Psoas muscle (tissue), 8 donors: Measurements from ENCODE around the gene LGALS8. TPM values are rescaled to one million over a fixed set of nuclear protein-coding genes. Genes with fewer than 3 reads are reported as not detected.
A peak's percentile ranks its signal among the peaks of the same experiment; 100 is the strongest.

Experiments used
- ATAC-seq, 4 donors: fragments of 200-7000 bp; cut with Tn5 transposase; one replicate each; pipeline ENCODE4 v1.9.1; 2020; ENCODE audit warnings: moderate library complexity in 3 of 4, mild to moderate bottlenecking in 2 of 4
- DNase-seq, 2 donors: peaks; one replicate each; pipeline ENCODE4 v3.0.0-alpha.2; 2020
- H3K27ac ChIP-seq: fragments of 200-600 bp; one replicate; pipeline ENCODE4 v1.8.0; 2022
- H3K27me3 ChIP-seq, 3 donors: fragments of 200-600 bp in 1 of 3; one replicate each; pipeline versions ENCODE4 v1.6.1 to v1.8.0; 2013 to 2022; ENCODE audit warnings: low read length in 2 of 3, mild to moderate bottlenecking in 2 of 3, moderate library complexity in 1 of 3; ENCODE audit not compliant: insufficient read depth in 3 of 3
- H3K36me3 ChIP-seq, 2 donors: fragments of 200-600 bp in 1 of 2; one replicate each; pipeline versions ENCODE4 v1.6.1 to v1.8.0; 2013 to 2022; ENCODE audit warnings: low read depth in 1 of 2, mild to moderate bottlenecking in 1 of 2, moderate library complexity in 1 of 2; ENCODE audit not compliant: insufficient read depth in 1 of 2
- H3K4me1 ChIP-seq: fragments of 200-600 bp; one replicate; pipeline ENCODE4 v1.8.0; 2022
- H3K4me3 ChIP-seq: fragments of 200-600 bp; one replicate; pipeline ENCODE4 v1.8.0; 2022; ENCODE audit warnings: mild to moderate bottlenecking
- H3K9me3 ChIP-seq: fragments of 200-600 bp; one replicate; pipeline ENCODE4 v1.8.0; 2022
- WGBS, 3 donors: extraction: QIAGEN DNeasy Blood & Tissue Kit; methylation state at CpG; one replicate each; pipeline versions ENCODE4 v1.1.6 to v1.1.7; 2013; 5-methylcytosine and 5-hydroxymethylcytosine counted together
- intact Hi-C, 2 donors: fragments of 100-400 bp; cut with DNase I; formaldehyde crosslinking; loops; one replicate each; pipeline versions ENCODE4 v1.11.0 to v1.14.2; 2022
- long read RNA-seq, 2 donors: library from polyadenylated mRNA; unstranded; transcript quantifications; one replicate each; pipeline ENCODE4 v2.0.0, GENCODE V29; 2021
- polyA plus RNA-seq, 3 donors: library from polyadenylated mRNA; stranded (reverse); fragments of 200-250 nt; gene quantifications; one replicate each; pipeline ENCODE4 v1.2.3, GENCODE V29; 2013
- total RNA-seq, 4 donors: library from RNA; stranded (reverse); fragmentation: NEBNext Ultra II Directional in 2 of 4; extraction: Animal tissue kit (Norgen Biotek cat#: 25700) in 2 of 4; gene quantifications; one replicate each; pipeline versions ENCODE4 v1.2.1 to v1.2.4, GENCODE V29; 2021 to 2023
- TF ChIP-seq, protein P1 (sequence below): fragments of 200-600 bp; IDR thresholded peaks from one replicate; pipeline ENCODE4 v1.8.0; 2022; ENCODE audit warnings: antibody characterized with exemption
- donor health status: healthy with polysubstance abuse.
- donor health status: DM: no; HTN: no; CAD: no; lungs with moderate emphysema.
- donor health status: Bipolar disorder and iron deficiency.
- donor health status: healthy.
- donor health status: DM: yes; HTN: yes; CAD: no.
- donor health status: DM: no; HTN: no; CAD: no.
- donor health status: DM: no; HTN: no; CAD: no.
- donor health status: DM: yes; HTN: yes; CAD: no.

The LGALS8 gene
- total RNA-seq: 10 to 100 TPM; 11.1 to 17.8 (median 13.4) TPM
- 10 to 100 TPM; 10.1 to 12.8 (median 10.5) TPM for polyA plus RNA-seq
- long read RNA-seq, donor 1, full-length matches to known transcripts: 4 of 6 reads
- long read RNA-seq, donor 1, partial matches to known transcripts: 1 of 6 reads
- long read RNA-seq, donor 1, other reads (novel, unspliced or antisense): 1 of 6 reads
- long read RNA-seq, donor 2, full-length matches to known transcripts: 3 of 12 reads
- long read RNA-seq, donor 2, partial matches to known transcripts: 5 of 12 reads
- long read RNA-seq, donor 2, other reads (novel, unspliced or antisense): 4 of 12 reads

DNA sequence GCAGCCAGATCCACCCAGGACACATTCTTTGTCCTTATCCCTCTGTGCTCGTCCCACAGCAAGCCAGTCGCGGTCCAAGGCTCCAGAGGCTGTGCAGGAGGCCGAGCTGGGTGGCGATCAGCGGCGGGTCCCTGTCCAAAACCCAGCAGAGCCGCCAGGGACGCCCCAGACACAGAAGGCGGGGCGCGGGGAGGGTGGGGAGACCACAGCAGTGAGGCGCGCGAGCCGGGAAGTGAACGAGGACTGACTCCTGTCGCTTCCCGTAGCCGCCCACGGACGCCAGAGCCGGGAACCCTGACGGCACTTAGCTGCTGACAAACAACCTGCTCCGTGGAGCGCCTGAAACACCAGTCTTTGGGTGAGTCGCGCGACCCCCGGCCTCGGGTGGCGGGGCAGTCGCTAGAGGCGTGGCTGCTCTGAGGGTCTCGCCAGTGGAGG, at the start of gene LGALS8:
LGALS8 (plus strand) TSS at position 279 of the 438 bp plus-strand sequence. CDS start 2,089 bp downstream, outside the sequence.
- H3K4me1 ChIP-seq: peaks cover 6% of the 10 kb centered on the region
- no peaks in the 10 kb centered on the region for H3K27me3 ChIP-seq
- intact Hi-C loops: loop anchor here in 1 of 2 donors (5.0 to 10.0 kb wide), 2 partner anchors 241 to 419 kb away; partner anchors contain the start of gene ERO1B
- ATAC-seq: peak; percentile 90 to 93 (median 92)
- peak; percentile 92 to 93 for DNase-seq
- H3K27ac ChIP-seq: peak within 1 kb of the TSS; percentile 82
- TF ChIP-seq, protein P1, sequence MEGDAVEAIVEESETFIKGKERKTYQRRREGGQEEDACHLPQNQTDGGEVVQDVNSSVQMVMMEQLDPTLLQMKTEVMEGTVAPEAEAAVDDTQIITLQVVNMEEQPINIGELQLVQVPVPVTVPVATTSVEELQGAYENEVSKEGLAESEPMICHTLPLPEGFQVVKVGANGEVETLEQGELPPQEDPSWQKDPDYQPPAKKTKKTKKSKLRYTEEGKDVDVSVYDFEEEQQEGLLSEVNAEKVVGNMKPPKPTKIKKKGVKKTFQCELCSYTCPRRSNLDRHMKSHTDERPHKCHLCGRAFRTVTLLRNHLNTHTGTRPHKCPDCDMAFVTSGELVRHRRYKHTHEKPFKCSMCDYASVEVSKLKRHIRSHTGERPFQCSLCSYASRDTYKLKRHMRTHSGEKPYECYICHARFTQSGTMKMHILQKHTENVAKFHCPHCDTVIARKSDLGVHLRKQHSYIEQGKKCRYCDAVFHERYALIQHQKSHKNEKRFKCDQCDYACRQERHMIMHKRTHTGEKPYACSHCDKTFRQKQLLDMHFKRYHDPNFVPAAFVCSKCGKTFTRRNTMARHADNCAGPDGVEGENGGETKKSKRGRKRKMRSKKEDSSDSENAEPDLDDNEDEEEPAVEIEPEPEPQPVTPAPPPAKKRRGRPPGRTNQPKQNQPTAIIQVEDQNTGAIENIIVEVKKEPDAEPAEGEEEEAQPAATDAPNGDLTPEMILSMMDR: no peak
- no peaks in the 10 kb centered on the region for H3K9me3 ChIP-seq
- peaks cover 3 to 30% of the 10 kb centered on the region in 2 donors for H3K36me3 ChIP-seq
- 1 to 2% (median 1%) methylated on average over 33 to 35 of the region's 35 CpGs for WGBS, 3 donors
- peak within 1 kb of the TSS; percentile 85 for H3K4me3 ChIP-seq

DNA sequence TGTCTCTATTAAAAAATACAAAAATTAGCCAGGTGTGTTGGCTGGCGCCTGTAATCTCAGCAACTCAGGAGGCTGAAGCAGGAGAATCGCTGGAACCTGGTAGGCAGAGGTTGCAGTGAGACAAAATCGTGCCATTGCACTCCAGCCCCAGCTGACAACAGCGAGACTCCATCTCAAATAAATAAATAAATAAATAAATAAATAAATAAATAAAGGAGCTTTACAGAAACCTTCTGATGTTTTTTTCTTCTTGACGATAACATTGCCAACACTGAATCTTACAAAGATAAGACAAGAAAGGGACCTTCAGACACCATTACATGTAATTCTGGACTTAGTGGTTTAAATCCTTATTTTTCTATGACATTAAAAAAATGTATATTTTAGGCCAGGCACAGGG, 47.8 kb upstream of the LGALS8 start:
- 92 to 93% (median 93%) methylated on average over 5 of the region's 5 CpGs for WGBS, 3 donors
- Histone ChIP-seq H3K36me3 (no peaks in the 10 kb centered on the region), H3K27me3 (peaks cover 0 to 6% (median 0%) of the 10 kb centered on the region in 3 donors), H3K4me3 (no peak overlapping the region), H3K27ac (no peak overlapping the region), H3K4me1 (no peaks in the 10 kb centered on the region), H3K9me3 (no peaks in the 10 kb centered on the region)
- TF ChIP-seq, protein P1: no peak
- no peak for ATAC-seq
- intact Hi-C loops: no loop called here
- DNase-seq: no peak

DNA sequence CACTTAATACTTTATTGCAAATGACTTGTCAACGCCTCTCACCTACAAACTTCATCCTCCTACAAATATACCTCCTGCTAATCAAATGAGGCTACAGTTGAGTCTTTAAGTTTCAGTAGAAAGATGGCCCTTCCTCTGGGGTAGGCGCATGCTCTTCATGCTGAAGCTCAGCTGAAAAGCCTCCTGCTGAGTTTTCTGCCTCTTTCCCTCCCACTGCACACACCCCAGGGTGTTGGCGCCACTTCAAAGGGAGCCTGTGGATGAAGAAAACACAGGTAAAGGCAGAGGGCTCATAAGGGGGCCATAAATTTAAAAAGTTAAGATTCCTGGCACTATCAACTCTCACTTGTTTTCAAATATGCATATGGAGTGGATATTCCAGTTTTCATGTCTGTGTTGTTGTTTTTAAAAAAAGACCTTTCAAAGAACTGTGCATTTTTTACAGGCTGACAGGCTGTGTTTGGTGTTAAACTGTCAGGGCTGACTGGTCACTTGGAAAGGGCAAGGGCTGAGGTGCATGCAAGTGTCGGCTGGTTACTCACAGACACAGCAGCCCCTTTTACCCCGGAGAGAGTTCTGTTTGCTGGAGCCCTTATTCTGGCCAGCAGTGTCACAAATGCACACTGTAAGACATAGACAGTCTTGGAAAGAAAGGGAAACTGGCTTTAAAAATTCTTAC, 42.9 kb upstream of the LGALS8 start:
- H3K9me3 ChIP-seq: no peaks in the 10 kb centered on the region
- TF ChIP-seq, protein P1: no peak
- no peak for ATAC-seq
- H3K4me1 ChIP-seq: no peaks in the 10 kb centered on the region
- WGBS, 3 donors: 61 to 65% (median 64%) methylated on average over 5 of the region's 5 CpGs
- H3K27me3 ChIP-seq: peaks cover 0 to 2% (median 0%) of the 10 kb centered on the region in 3 donors
- no peaks in the 10 kb centered on the region for H3K36me3 ChIP-seq
- intact Hi-C loops: no loop called here
- no peak for DNase-seq
- no peak overlapping the region for H3K27ac ChIP-seq
- no peak overlapping the region for H3K4me3 ChIP-seq

DNA sequence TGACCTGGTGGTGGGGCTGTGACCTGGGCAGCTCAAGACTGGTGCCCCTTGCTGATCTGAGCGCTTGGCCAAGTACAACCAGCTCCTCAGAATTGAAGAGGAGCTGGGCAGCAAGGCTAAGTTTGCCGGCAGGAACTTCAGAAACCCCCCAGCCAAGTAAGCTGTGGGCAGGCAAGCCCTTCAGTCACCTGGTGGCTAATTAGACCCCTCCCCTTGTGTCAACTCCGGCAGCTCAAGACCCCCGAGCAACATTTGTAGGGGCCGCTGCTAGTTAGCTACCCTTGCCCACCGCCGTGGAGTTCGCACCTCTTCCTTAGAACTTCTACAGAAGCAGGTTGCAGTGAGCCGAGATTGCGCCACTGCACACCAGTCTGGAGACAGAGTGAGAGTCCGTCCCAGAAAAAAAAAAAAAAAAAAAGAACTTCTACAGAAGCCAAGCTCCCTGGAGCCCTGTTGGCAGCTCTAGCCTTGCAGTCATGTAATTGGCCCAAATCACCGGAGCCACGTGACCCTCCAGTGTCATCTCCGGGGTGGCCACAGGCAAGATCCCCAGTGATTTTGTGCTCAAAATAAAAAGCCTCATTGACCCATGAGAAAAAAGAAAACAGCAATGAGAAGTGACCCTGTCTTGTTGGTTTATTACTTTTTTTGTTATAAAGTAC, 39.3 kb upstream of the LGALS8 start:
- Histone ChIP-seq H3K36me3 (no peaks in the 10 kb centered on the region), H3K27ac (no peak overlapping the region), H3K9me3 (no peaks in the 10 kb centered on the region), H3K4me1 (no peaks in the 10 kb centered on the region), H3K4me3 (no peak overlapping the region), H3K27me3 (peaks cover 0 to 2% (median 0%) of the 10 kb centered on the region in 3 donors)
- ATAC-seq (no peak), DNase-seq (no peak)
- WGBS, 3 donors: 67 to 79% (median 70%) methylated on average over 14 of the region's 14 CpGs
- intact Hi-C loops: no loop called here
- TF ChIP-seq, protein P1: no peak
